HT-29 (cell line): ENCODE results near the gene FAM168A. TPM values are rescaled to one million over a fixed set of nuclear protein-coding genes. Genes with fewer than 3 reads are reported as not detected.
"Not testable (repeated sequence)": the region's sequence is repeated elsewhere in the genome, so short reads cannot be mapped to it uniquely, and the experiment has no call there.

Experiments used
- DNase-seq: peaks from one replicate; pipeline ENCODE4 v3.0.0-alpha.2; 2015; ENCODE audit warnings: low spot score
- total RNA-seq: library from RNA; depleted of rRNA; stranded (reverse); fragments of >200 nt; shearing (Covaris generic); gene quantifications from 2 replicates; pipeline ENCODE4 v1.2.3, GENCODE V29; 2014

FAM168A gene
- total RNA-seq, 1 experiment from 2014 or later = 8.1 TPM

GRCh38 chr11:73596547-73596946 is 1.4 kb downstream of the FAM168A start:
- no peak for DNase-seq

DNA sequence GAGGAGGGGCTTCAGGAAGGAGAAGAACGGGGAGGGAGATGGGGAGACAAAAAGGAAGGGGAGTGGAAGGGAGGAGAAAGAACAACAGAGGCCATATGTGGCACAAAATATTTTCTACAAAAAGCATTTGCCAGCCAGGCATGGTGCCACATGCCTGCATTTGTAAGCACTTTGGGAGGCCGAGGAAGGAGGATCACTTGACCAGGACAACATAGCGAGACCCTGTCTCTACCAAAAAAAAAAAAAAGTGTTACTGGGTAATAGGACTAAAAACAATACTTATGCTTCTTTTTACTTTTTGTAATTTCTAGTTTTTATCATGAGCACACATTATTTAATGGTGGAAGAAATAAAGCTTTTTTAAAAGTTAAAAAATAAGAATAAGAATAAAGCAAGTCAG is 5.3 kb downstream of the FAM168A start:
- DNase-seq = no peak

DNA sequence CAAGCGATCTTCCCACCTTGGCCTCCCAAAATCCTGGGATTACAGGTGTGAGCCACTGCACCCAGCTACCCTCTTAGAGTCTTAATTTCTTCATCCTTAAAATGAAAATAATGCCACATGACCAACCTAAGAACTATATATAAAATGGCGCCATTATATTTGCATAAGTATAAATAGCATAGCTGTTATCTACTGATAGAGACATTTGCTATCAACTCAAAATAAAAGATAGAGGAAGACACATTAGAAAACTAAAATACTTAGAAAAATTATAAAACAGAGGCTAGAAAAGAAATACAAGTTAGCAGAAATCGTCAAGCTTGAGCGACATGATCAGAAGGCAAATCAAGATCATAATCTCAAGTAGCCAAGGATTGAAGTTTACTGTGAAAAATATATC is 6.2 kb downstream of the FAM168A start:
- DNase-seq = no peak

DNA sequence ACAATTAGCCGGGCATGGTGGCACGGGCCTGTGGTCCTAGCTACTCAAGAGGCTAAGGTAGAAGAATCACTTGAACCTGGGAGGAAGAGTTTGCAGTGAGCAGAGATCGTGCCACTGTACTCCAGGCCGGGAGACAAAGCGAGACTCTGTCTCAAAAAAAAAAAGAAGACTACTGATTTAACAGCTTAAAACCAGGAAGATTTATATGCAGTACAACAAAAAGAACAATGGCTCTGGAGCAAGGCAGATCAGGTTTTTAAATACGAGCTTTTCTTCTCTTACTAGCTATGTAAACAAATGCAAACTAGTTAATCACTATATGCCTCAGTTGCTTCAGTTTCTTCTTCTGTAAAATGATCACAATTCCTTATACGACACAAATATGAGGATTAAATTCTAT is 6.9 kb downstream of the FAM168A start:
- no peak for DNase-seq

DNA sequence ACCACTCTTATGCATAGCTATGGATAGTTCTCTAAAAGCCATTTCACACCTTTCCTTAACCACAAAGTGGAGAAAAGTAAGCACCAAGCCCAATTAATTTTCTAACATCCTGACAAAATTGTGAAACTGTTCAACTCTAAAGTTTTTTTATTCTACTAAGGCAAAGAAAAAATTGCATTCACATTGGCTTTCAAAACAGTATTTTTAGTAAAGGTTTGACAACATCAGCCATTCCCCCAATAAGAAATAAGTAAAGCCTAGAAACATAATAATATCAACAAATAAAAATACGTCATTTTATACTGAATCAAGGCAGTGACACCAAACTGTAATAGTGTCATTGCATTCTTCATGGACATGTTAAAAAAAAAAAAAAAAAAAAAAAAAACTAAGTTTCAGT is 11.1 kb downstream of the FAM168A start:
- no peak for DNase-seq

- no peak for DNase-seq
Observed at GRCh38 chr11:73585834-73586575, 11.9 kb downstream of the FAM168A start.

DNA sequence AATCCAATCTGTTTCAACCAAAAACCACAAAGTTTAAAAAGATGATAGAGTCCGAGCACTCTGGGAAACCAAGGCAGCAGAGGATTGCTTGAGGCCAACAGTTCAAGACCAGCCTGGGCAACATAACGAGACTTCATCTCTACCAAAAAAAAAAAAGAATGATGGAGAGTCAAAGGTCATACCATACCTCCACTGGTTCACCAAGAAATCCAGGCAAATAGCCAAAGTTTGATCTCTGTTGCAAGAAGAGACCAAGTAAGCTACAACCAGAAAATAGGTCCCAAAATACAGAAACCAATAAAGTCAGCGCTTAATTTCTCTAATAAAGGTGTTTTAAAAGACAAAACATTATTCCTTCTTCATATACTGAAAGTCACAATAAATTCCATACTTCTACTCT is 13.1 kb downstream of the FAM168A start:
- no peak for DNase-seq

GRCh38 chr11:73582653-73583052 is 15.3 kb downstream of the FAM168A start:
- no peak for DNase-seq

- not testable (repeated sequence) for DNase-seq
Observed at GRCh38 chr11:73580749-73581148, 17.2 kb downstream of the FAM168A start.

DNA sequence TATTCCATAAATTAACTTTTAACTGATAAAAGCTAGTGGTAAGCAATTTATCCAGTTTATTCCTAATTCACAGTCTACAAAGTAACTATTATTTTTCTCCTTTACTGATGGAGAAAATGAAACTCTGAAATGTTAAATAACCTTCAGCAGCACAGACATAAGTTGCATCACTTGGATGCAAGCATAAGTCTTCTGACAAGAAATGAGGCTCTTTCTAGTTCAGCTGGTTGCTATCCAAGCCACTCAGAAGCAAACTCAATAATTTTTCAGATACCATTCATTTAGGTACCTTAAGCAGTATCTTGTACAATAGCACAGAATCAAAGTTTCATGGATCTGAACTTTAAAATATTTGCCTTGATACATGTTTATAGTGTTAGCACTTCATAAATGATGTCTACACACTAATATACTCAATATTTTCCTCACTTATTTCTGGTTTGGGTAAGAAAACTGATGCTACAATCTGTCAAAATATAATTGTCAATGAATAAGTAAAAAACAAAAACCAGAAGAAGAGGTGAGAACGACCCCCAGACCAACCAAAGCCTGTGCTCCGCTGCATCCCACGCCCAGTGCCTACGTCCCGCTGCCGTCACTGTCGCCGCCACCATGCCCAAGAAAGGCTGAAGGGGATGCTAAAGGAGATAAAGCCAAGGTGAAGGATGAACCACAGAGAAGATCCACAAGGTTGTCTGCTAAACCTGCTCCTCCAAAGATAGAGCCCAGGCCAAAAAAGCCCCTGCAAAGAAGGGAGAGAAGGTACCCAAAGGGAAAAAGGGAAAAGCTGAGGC is 18.1 kb downstream of the FAM168A start:
- DNase-seq = no peak

- no peak for DNase-seq
Observed at GRCh38 chr11:73578592-73579185, 19.2 kb downstream of the FAM168A start.

DNA sequence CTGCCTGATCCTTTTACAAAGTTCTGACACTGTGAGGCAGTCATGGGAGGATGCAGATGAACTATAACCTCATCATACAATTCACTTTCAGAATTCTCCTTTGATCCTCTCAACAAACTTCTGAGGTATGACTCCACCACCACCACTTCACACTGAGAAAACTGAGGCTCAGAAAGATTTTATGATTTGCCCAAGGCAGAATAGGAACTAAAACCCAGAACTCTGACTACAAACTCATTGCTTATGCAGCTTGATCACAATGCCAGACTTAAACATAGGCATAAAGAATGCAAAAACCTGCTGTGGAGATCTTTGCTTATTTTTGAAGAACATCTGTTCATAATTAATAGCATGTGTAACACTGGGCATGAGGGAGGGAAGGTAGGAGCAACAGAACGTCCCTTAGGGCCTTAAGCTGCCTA is 20.4 kb downstream of the FAM168A start:
- no peak for DNase-seq

- no peak for DNase-seq
Observed at GRCh38 chr11:73576185-73576614, 21.7 kb downstream of the FAM168A start.

- DNase-seq = not testable (repeated sequence)
Observed at GRCh38 chr11:73571982-73572381, 25.9 kb downstream of the FAM168A start.

DNA sequence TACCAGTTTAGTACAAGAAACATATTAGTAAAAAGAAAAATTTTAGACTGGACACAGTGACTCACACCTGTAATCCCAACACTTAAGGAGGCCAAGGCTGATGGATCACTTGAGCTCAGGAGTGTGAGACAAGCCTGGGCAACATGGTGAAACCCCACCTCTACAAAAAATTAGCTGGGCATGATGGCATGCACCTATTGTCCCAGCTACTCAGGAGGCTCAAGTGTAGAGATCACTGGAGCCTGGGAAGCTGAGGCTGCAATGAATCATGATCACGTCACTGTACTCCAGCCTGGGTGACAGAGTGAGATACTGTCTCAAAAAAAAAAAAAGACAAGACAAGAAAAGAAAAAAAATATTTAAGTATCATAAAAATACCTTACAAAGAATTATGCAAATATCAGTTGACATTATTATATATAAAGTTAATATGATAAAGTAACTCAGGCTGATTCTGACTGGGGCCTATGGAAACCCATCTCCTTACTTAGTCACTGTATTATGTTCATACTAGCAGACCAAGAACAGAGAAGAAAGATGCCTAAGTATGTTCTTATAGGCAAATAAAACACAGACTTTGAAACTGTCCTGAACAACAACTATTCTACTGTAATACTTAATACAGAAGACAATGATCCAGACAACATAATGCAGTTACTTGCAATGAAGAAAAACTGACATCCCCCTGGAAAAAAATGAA is 27.3 kb downstream of the FAM168A start:
- no peak for DNase-seq

DNA sequence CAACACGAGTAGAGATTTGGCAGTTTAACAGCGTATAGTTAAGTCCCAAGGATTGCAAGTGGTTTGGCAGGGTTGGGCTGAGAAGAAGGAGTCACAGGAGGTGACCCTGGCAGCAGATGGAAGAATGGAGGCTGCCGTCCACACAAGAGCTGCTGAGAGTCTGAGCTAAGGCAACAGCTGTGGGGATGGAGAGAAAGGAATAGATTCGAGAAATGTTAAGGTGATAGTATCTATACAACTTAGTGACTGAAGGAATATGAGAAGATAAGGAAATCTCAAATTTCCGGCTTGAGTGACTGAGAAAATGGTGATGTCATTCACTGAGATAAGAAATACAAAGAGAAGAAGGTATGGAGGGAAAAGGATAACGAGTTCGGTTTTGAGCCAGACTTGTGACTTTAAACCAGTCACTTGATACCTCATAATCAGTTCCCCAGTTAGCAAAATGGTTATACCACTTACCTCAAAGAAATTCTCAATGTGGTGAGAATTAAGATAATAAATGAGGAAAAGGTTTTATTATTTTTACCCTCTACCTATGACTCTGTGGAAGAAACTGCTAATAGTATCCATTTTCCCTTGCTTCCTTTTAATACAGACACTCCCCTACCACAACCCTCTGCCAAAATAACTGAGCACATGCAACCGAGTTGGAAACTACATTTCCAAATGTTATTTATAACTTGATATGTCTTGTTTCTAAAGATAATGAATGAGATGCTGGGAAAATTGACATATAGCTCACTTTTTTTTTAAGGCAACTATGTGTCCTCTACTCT is 30.7 kb downstream of the FAM168A start:
- no peak for DNase-seq

DNA sequence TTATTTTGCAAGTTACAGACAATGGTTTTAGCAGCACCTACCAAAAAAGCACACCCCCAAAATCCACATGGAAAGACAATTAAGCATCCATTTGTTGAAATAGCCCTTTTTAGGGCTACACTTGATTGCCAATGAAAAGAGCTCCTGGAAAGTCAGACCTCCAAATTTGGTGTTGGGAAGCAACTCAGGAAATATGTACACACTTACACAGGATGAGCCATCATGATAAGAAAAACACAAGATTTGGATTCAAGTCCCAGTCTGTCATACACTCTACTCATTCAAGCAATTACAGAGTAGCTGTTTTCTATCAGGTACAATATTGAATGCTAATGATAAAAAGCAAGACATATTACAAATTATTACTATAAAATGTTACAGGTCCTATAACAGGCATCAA is 31.5 kb downstream of the FAM168A start:
- DNase-seq = no peak

DNA sequence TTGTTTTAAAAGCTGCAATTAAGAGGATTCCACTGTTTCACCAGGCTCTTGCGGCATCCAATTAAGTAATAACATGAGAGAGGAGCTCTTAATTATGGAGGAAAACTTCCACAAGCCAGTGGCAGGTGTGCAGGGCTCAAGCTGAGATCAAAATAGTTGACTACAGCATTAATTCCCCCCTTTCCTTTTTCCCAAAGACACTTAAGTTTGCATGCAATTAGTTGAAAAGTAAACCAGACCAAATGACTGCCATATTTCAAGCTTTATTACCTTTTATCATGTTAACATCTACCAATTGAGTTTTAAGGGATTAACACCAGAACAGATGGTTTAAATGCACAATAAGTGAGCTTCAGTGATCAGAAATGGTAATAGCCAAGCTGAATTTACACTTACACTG is 32.1 kb downstream of the FAM168A start:
- DNase-seq = no peak

- no peak for DNase-seq
Observed at GRCh38 chr11:73564903-73565302, 33.0 kb downstream of the FAM168A start.

DNA sequence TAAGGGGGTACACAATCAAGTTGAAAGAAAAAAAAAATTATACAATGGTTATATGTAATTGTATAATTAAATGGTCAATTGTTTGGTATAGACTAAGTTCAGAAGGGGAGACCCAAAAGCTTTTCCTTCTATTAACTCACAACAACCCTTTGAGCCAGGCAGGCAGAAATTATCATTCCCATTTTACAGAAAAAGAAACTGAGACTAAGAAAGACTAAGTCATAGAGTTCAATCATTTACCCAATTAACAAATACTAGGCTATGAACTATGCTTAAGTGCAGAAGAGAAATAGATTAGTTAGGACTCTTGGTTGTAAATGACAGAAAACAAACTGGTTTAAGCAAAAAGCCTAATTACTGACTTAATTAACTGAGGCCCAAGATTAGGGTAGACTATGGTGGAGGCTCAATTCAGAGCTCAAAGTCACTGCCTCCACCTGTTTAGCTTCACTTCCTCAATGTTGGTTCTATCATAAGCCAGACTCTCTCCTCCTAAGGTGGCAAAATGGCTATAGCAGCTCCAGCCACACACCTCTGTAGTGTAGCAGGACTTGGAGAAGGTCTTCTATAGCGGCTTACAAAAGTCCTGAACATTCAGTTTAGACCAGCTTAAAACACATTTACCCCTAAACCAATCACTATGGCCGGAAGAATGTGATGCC is 34.2 kb downstream of the FAM168A start:
- DNase-seq = no peak

DNA sequence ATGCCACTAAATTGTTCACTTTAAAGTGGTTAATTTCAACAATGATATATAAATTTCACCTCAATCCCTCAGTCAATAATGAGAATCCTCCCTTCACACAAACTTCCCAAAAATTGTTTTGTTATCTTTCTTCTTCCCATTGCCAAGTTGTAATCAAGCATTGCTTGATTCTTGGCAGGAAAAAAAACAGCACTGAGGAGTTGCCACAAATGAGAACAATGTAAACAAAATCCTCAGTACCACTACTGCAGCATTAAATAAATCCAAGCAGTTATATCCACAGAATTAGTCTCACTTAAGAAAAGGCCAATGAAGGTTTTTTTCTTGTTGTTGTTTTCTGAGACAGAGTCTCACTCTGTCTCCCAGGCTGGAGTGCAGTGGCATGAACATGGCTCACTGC is 38.2 kb downstream of the FAM168A start:
- no peak for DNase-seq
